GM12875 (cell line): ENCODE results near the gene CLIC3.

Experiments
- H3K4me3 ChIP-seq: one replicate; pipeline ENCODE4 v1.5.1; 2011; ENCODE audit warnings: low read depth, low read length, control low read depth
- CTCF ChIP-seq: IDR thresholded peaks from 2 replicates; pipeline ENCODE4 v1.5.1; 2011; ENCODE audit warnings: low read depth, mild to moderate bottlenecking, control low read depth, inconsistent platforms, low read length, moderate library complexity, borderline replicate concordance; ENCODE audit not compliant: insufficient read depth

CLIC3 gene

GRCh38 chr9:136978865-136979544 is 17.4 kb downstream of the CLIC3 start:
- no peak overlapping the region for H3K4me3 ChIP-seq
- no peak for TF ChIP-seq CTCF

- no peak for TF ChIP-seq CTCF
- H3K4me3 ChIP-seq: no peak overlapping the region
These were observed 18.1 kb downstream of the CLIC3 start for GRCh38 chr9:136978073-136978864.

- H3K4me3 ChIP-seq: no peak overlapping the region
- TF ChIP-seq CTCF: no peak
These were observed 18.7 kb downstream of the CLIC3 start for GRCh38 chr9:136977649-136978072.

- TF ChIP-seq CTCF: no peak
- H3K4me3 ChIP-seq: no peak within 1 kb of the TSS
These were observed 19.1 kb downstream of the CLIC3 start, which contains the start of gene PTGDS for GRCh38 chr9:136977223-136977622. PTGDS (plus strand) TSS chr9:136977504; CDS start chr9:136977579, 75 bp downstream.

- peak; percentile 39; the same call in 1 of the 2 replicates for TF ChIP-seq CTCF
- H3K4me3 ChIP-seq: no peak overlapping the region
These were observed 20.7 kb downstream of the CLIC3 start for GRCh38 chr9:136975644-136976043.

- no peak for TF ChIP-seq CTCF
- H3K4me3 ChIP-seq: no peak overlapping the region
These were observed 21.4 kb downstream of the CLIC3 start for GRCh38 chr9:136974817-136975535.
